Mononuclear cell (primary cell): ENCODE measurements around the gene SSUH2. TPM values are rescaled to one million over a fixed set of nuclear protein-coding genes. Genes with fewer than 3 reads are reported as not detected.

Experiments used
- H3K27me3 ChIP-seq: 2 replicates; pipeline ENCODE4 v1.6.0; 2011; ENCODE audit warnings: low read length, control low read depth; ENCODE audit not compliant: insufficient read depth
- H3K4me1 ChIP-seq: 2 replicates; pipeline ENCODE4 v1.5.1; 2011; ENCODE audit warnings: mild to moderate bottlenecking, low read length, control low read depth; ENCODE audit not compliant: insufficient read depth
- H3K4me3 ChIP-seq: 2 replicates; pipeline ENCODE4 v1.5.1; 2011; ENCODE audit warnings: mild to moderate bottlenecking, low read length, moderate library complexity
- H3K9me3 ChIP-seq: 2 replicates; pipeline ENCODE4 v1.5.1; 2011; ENCODE audit warnings: low read depth, mild to moderate bottlenecking, control low read depth, low read length
- total RNA-seq: library from RNA; depleted of rRNA; stranded (reverse); fragments of >200 nt; gene quantifications from one replicate; pipeline ENCODE4 v1.2.3, GENCODE V29; 2012

The SSUH2 gene
- total RNA-seq, 1 donor = not detected

GRCh38 chr3:8651418-8652323, 7.1 kb upstream of the SSUH2 start:
- Histone ChIP-seq H3K4me3 (no peak overlapping the region), H3K4me1 (no peaks in the 10 kb centered on the region), H3K9me3 (no peaks in the 10 kb centered on the region), H3K27me3 (no peaks in the 10 kb centered on the region)

GRCh38 chr3:8650583-8651416, 6.2 kb upstream of the SSUH2 start:
- no peaks in the 10 kb centered on the region for H3K9me3 ChIP-seq
- H3K27me3 ChIP-seq = no peaks in the 10 kb centered on the region
- H3K4me3 ChIP-seq = no peak overlapping the region
- H3K4me1 ChIP-seq = no peaks in the 10 kb centered on the region

GRCh38 chr3:8649757-8650156, 5.2 kb upstream of the SSUH2 start:
- Histone ChIP-seq H3K9me3 (no peaks in the 10 kb centered on the region), H3K4me3 (no peak overlapping the region), H3K27me3 (no peaks in the 10 kb centered on the region), H3K4me1 (no peaks in the 10 kb centered on the region)

GRCh38 chr3:8648909-8649741, 4.5 kb upstream of the SSUH2 start:
- Histone ChIP-seq H3K9me3 (no peaks in the 10 kb centered on the region), H3K27me3 (no peaks in the 10 kb centered on the region), H3K4me3 (no peak overlapping the region), H3K4me1 (no peaks in the 10 kb centered on the region)

GRCh38 chr3:8647137-8647985, 2.8 kb upstream of the SSUH2 start:
- Histone ChIP-seq H3K9me3 (no peaks in the 10 kb centered on the region), H3K27me3 (no peaks in the 10 kb centered on the region), H3K4me3 (no peak overlapping the region), H3K4me1 (no peaks in the 10 kb centered on the region)

- Histone ChIP-seq H3K4me3 (no peak overlapping the region), H3K9me3 (no peaks in the 10 kb centered on the region), H3K4me1 (no peaks in the 10 kb centered on the region), H3K27me3 (no peaks in the 10 kb centered on the region)
Measured at GRCh38 chr3:8646313-8646938, 1.8 kb upstream of the SSUH2 start.

GRCh38 chr3:8645712-8646111, 1.1 kb upstream of the SSUH2 start:
- no peak overlapping the region for H3K4me3 ChIP-seq
- H3K4me1 ChIP-seq = no peaks in the 10 kb centered on the region
- H3K27me3 ChIP-seq = no peaks in the 10 kb centered on the region
- no peaks in the 10 kb centered on the region for H3K9me3 ChIP-seq

- Histone ChIP-seq H3K9me3 (no peaks in the 10 kb centered on the region), H3K27me3 (no peaks in the 10 kb centered on the region), H3K4me3 (no peak overlapping the region), H3K4me1 (no peaks in the 10 kb centered on the region)
Measured at GRCh38 chr3:8643693-8644365, 769 bp downstream of the SSUH2 start.

- no peak overlapping the region for H3K4me3 ChIP-seq
- no peaks in the 10 kb centered on the region for H3K4me1 ChIP-seq
- no peaks in the 10 kb centered on the region for H3K9me3 ChIP-seq
- no peaks in the 10 kb centered on the region for H3K27me3 ChIP-seq
Measured at GRCh38 chr3:8642001-8642400, 2.6 kb downstream of the SSUH2 start.

- no peaks in the 10 kb centered on the region for H3K9me3 ChIP-seq
- H3K27me3 ChIP-seq = no peaks in the 10 kb centered on the region
- H3K4me1 ChIP-seq = no peaks in the 10 kb centered on the region
- H3K4me3 ChIP-seq = no peak overlapping the region
Measured at GRCh38 chr3:8641472-8641871, 3.1 kb downstream of the SSUH2 start.

GRCh38 chr3:8640223-8640622, 4.4 kb downstream of the SSUH2 start:
- H3K4me3 ChIP-seq = no peak overlapping the region
- H3K27me3 ChIP-seq = no peaks in the 10 kb centered on the region
- no peaks in the 10 kb centered on the region for H3K9me3 ChIP-seq
- no peaks in the 10 kb centered on the region for H3K4me1 ChIP-seq

GRCh38 chr3:8639659-8640000, 5.0 kb downstream of the SSUH2 start:
- H3K27me3 ChIP-seq = no peaks in the 10 kb centered on the region
- no peaks in the 10 kb centered on the region for H3K4me1 ChIP-seq
- H3K9me3 ChIP-seq = no peaks in the 10 kb centered on the region
- no peak overlapping the region for H3K4me3 ChIP-seq

- H3K4me1 ChIP-seq = no peaks in the 10 kb centered on the region
- H3K9me3 ChIP-seq = no peaks in the 10 kb centered on the region
- H3K4me3 ChIP-seq = no peak overlapping the region
- H3K27me3 ChIP-seq = no peaks in the 10 kb centered on the region
Measured at GRCh38 chr3:8638994-8639658, 5.5 kb downstream of the SSUH2 start.
